Measurements from ENCODE around the gene TXLNA. TPM values are rescaled to one million over a fixed set of nuclear protein-coding genes. Genes with fewer than 3 reads are reported as not detected.

TXLNA gene
- total RNA-seq, 8 experiments from 2014 or later: 35.0 to 98.3 (median 60.4) TPM

DNA sequence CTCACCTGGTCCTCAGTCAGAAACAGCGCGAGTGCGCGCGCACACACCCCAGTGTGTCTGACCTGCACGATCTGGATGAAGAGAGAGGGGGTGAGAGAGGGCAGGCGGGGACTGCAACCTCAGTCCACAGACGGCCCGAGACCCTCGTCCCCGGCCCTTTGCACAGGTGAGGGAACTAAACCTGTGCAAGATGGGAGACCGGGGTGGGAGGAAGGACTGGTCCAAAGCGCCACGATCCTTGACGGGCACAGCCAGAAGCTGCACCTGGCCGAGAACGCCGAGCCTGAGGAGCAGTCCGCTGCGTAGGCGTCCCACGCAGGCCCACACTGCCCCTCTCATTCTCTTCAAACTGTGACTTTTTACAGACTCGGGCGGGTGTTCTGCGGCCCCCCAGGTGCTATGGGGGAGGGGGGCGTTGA, 25.5 kb downstream of the TXLNA start:
- H3K27ac ChIP-seq: peak overlapping the region; percentile 2 to 37
- WGBS, 10 experiments: 7 to 80% (median 50%) methylated on average over 3 to 20 of the region's 26 CpGs; no CpG with 5 or more reads in 5 of the 10 experiments
- peaks cover 17 to 21% of the 10 kb centered on the region in 2 donors for H3K4me1 ChIP-seq (replicated peaks in 1 of 2)
- ATAC-seq (replicated peaks in 6 of 8): peak in 4 of 8 experiments; percentile 0
- in situ Hi-C loops (cut with MboI; ENCODE audit: low pct_unique_long_range_greater_than_20kb in 2 of 9, low sequenced_read_pairs in 9 of 9, unreplicated experiment in 9 of 9): no loop called here
- peak overlapping the region; percentile 46 to 61 (median 52) for H3K4me3 ChIP-seq

DNA sequence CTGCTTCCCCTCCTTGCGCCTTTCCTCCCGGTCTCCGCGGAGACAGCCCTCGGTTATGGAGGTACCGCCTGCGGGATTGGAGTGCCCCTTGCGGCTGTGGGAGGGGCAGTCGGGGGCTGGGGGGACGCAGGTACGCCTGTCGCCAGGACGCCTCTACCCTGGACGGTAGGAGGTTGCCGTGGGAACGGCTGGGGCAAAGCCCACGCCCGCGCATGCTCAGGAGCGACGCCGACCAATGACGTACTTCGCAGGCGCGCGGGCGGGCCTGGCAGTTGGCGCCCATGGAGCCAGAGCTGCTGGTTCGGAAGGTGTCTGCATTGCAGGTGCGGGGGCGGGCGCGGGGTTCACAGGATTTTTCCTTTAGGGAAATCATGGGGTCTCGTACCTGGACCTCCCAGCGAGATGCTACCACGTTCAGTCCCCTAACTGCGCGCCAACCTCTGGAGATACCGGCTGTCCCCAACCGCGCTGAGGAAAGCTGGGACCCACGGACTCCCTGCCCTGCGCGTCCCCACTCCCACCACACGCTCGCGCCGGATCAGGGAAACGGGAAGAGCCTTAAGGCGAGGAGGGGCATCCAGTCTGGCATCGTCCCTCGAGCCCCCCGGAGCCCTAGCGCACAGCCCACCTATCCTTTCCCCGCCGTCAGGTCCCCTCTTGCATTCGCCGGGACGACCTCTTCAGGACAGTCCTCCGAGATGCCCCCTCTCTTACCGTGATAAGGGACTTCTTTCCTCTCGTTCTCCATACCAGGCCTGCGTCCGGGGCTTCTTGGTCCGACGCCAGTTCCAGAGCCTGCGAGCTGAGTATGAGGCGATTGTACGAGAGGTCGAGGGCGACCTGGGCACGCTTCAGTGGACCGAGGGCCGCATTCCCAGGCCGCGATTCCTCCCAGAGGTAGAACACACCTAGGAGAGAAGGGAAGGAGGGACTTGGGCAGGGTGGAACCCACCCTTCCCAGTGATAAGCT, 26.2 kb downstream of the TXLNA start, which contains the start of gene IQCC:
IQCC (plus strand) TSS at position 271 of the 970 bp plus-strand sequence; CDS start at position 282, 11 bp downstream.
- 0 to 12% (median 2%) methylated on average over 4 to 18 of the region's 77 CpGs; no CpG with 5 or more reads in 6 of the 10 experiments for WGBS, 10 experiments
- Histone ChIP-seq H3K4me3 (peak within 1 kb of the TSS; percentile 46 to 61 (median 52)), H3K27ac (peak within 1 kb of the TSS; percentile 28 to 37), H3K4me1 (replicated peaks in 1 of 2) (peaks cover 16 to 21% of the 10 kb centered on the region in 2 donors)
- in situ Hi-C loops (cut with MboI; ENCODE audit: low pct_unique_long_range_greater_than_20kb in 2 of 9, low sequenced_read_pairs in 9 of 9, unreplicated experiment in 9 of 9): no loop called here
- ATAC-seq (replicated peaks in 6 of 8): peak; percentile 57 to 75 (median 72)

- H3K4me3 ChIP-seq: no peak overlapping the region
- ATAC-seq (replicated peaks in 6 of 8): no peak
- peaks cover 5 to 12% of the 10 kb centered on the region in 2 donors for H3K4me1 ChIP-seq (replicated peaks in 1 of 2)
- in situ Hi-C loops (cut with MboI; ENCODE audit: low pct_unique_long_range_greater_than_20kb in 2 of 9, low sequenced_read_pairs in 9 of 9, unreplicated experiment in 9 of 9): no loop called here
- 67 to 100% (median 92%) methylated on average over 1 to 6 of the region's 6 CpGs; no CpG with 5 or more reads in 3 of the 10 experiments for WGBS, 10 experiments
- no peak overlapping the region for H3K27ac ChIP-seq
These were observed 29.0 kb downstream of the TXLNA start for GRCh38 chr1:32208469-32208868.

DNA sequence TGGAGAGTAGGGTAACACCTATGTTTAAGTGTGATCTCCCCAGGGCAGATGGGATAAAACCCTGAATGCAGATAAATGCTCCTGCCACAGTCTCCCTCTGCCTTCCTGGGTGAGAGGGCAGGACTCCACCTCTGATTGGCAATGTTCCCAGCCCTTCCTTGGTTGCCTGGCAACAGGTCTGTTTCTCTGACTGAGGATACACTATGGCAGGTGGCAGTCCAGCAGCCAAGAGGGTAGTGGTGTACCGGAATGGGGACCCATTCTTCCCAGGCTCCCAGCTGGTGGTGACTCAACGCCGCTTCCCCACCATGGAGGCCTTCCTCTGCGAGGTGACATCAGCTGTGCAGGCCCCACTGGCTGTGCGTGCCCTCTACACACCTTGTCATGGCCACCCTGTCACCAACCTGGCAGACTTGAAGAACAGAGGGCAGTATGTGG, 29.4 kb downstream of the TXLNA start, which contains the start of gene DCDC2B:
DCDC2B (plus strand) TSS at position 199 of the 438 bp plus-strand sequence; CDS start at position 204, 5 bp downstream.
- WGBS, 10 experiments: 58 to 90% (median 79%) methylated on average over 3 to 5 of the region's 5 CpGs; no CpG with 5 or more reads in 4 of the 10 experiments

GRCh38 chr1:32215629-32216480, 36.4 kb downstream of the TXLNA start:
- WGBS, 10 experiments: 63 to 100% (median 91%) methylated on average over 1 to 9 of the region's 10 CpGs; no CpG with 5 or more reads in 1 of the 10 experiments
- Histone ChIP-seq H3K4me3 (no peak overlapping the region), H3K27ac (peak overlapping the region in 1 of 2 donors; percentile 32), H3K4me1 (replicated peaks in 1 of 2) (peaks cover 3% of the 10 kb centered on the region in 2 donors)
- peak; percentile 66 to 91 (median 82) for ATAC-seq (replicated peaks in 6 of 8)
- in situ Hi-C loops (cut with MboI; ENCODE audit: low pct_unique_long_range_greater_than_20kb in 2 of 9, low sequenced_read_pairs in 9 of 9, unreplicated experiment in 9 of 9): no loop called here

More for the DNA sequence above, 29.4 kb downstream of the TXLNA start, which contains the start of gene DCDC2B:
- in situ Hi-C loops (cut with MboI; ENCODE audit: low pct_unique_long_range_greater_than_20kb in 2 of 9, low sequenced_read_pairs in 9 of 9, unreplicated experiment in 9 of 9): no loop called here
- H3K4me1 ChIP-seq (replicated peaks in 1 of 2): peaks cover 5 to 12% of the 10 kb centered on the region in 2 donors
- no peak within 1 kb of the TSS for H3K4me3 ChIP-seq
- no peak within 1 kb of the TSS for H3K27ac ChIP-seq
- ATAC-seq (replicated peaks in 6 of 8): peak in 6 of 8 experiments; percentile 1 to 23 (median 10)

GRCh38 chr1:32216566-32216965, 37.1 kb downstream of the TXLNA start:
- Histone ChIP-seq H3K4me3 (no peak overlapping the region), H3K27ac (no peak overlapping the region), H3K4me1 (replicated peaks in 1 of 2) (peaks cover 8 to 9% of the 10 kb centered on the region in 2 donors)
- WGBS, 10 experiments: 88 to 100% (median 100%) methylated on average over 1 to 4 of the region's 5 CpGs; no CpG with 5 or more reads in 3 of the 10 experiments
- no peak for ATAC-seq (replicated peaks in 6 of 8)
- in situ Hi-C loops (cut with MboI; ENCODE audit: low pct_unique_long_range_greater_than_20kb in 2 of 9, low sequenced_read_pairs in 9 of 9, unreplicated experiment in 9 of 9): no loop called here

- H3K27ac ChIP-seq: no peak overlapping the region
- peak in 1 of 8 experiments; percentile 6 for ATAC-seq (replicated peaks in 6 of 8)
- in situ Hi-C loops (cut with MboI; ENCODE audit: low pct_unique_long_range_greater_than_20kb in 2 of 9, low sequenced_read_pairs in 9 of 9, unreplicated experiment in 9 of 9): no loop called here
- WGBS, 10 experiments: 39 to 100% (median 80%) methylated on average over 1 to 6 of the region's 7 CpGs; no CpG with 5 or more reads in 3 of the 10 experiments
- H3K4me3 ChIP-seq: no peak overlapping the region
- H3K4me1 ChIP-seq (replicated peaks in 1 of 2): peaks cover 16 to 18% of the 10 kb centered on the region in 2 donors
These were observed 39.5 kb downstream of the TXLNA start for GRCh38 chr1:32219022-32219421.

- H3K4me3 ChIP-seq: peak overlapping the region; percentile 57 to 95 (median 93)
- H3K4me1 ChIP-seq (replicated peaks in 1 of 2): peaks cover 16 to 18% of the 10 kb centered on the region in 2 donors
- no peak for ATAC-seq (replicated peaks in 6 of 8)
- WGBS, 10 experiments: 80 to 100% (median 88%) methylated on average over 1 to 3 of the region's 4 CpGs; no CpG with 5 or more reads in 4 of the 10 experiments
- H3K27ac ChIP-seq: peak overlapping the region in 1 of 2 donors; percentile 92
- in situ Hi-C loops (cut with MboI; ENCODE audit: low pct_unique_long_range_greater_than_20kb in 2 of 9, low sequenced_read_pairs in 9 of 9, unreplicated experiment in 9 of 9): no loop called here
These were observed 41.5 kb downstream of the TXLNA start for GRCh38 chr1:32220746-32221580.

GRCh38 chr1:32221581-32221979, 42.1 kb downstream of the TXLNA start:
- peak overlapping the region; percentile 80 to 92 for H3K27ac ChIP-seq
- 0 to 20% (median 8%) methylated on average over 1 to 13 of the region's 13 CpGs; no CpG with 5 or more reads in 4 of the 10 experiments for WGBS, 10 experiments
- peak overlapping the region; percentile 57 to 95 (median 93) for H3K4me3 ChIP-seq
- in situ Hi-C loops (cut with MboI; ENCODE audit: low pct_unique_long_range_greater_than_20kb in 2 of 9, low sequenced_read_pairs in 9 of 9, unreplicated experiment in 9 of 9): no loop called here
- H3K4me1 ChIP-seq (replicated peaks in 1 of 2): peaks cover 16 to 18% of the 10 kb centered on the region in 2 donors
- ATAC-seq (replicated peaks in 6 of 8): peak in 1 of 8 experiments; percentile 1

GRCh38 chr1:32221980-32222755, 42.7 kb downstream of the TXLNA start, which contains the start of the genes EIF3I and TMEM234:
Gene EIF3I (plus strand): TSS chr1:32222407. CDS start chr1:32222442, 35 bp downstream.
Gene TMEM234 (minus strand): TSS chr1:32222353. CDS start chr1:32222322, 31 bp downstream.
- Histone ChIP-seq H3K4me3 (peak within 1 kb of the TSS; percentile 57 to 95 (median 93)), H3K4me1 (replicated peaks in 1 of 2) (peaks cover 16 to 18% of the 10 kb centered on the region in 2 donors), H3K27ac (peak within 1 kb of the TSS; percentile 80 to 92)
- in situ Hi-C loops (cut with MboI; ENCODE audit: low pct_unique_long_range_greater_than_20kb in 2 of 9, low sequenced_read_pairs in 9 of 9, unreplicated experiment in 9 of 9): no loop called here
- ATAC-seq (replicated peaks in 6 of 8): peak; percentile 71 to 96 (median 94)
- 0 to 10% (median 0%) methylated on average over 2 to 19 of the region's 46 CpGs; no CpG with 5 or more reads in 6 of the 10 experiments for WGBS, 10 experiments

- in situ Hi-C loops (cut with MboI; ENCODE audit: low pct_unique_long_range_greater_than_20kb in 2 of 9, low sequenced_read_pairs in 9 of 9, unreplicated experiment in 9 of 9): no loop called here
- peak overlapping the region in 1 of 5 donors; percentile 93 for H3K4me3 ChIP-seq
- no peak overlapping the region for H3K27ac ChIP-seq
- H3K4me1 ChIP-seq (replicated peaks in 1 of 2): peaks cover 16 to 18% of the 10 kb centered on the region in 2 donors
- ATAC-seq (replicated peaks in 6 of 8): no peak
- 67 to 100% (median 86%) methylated on average over 1 to 2 of the region's 3 CpGs; no CpG with 5 or more reads in 5 of the 10 experiments for WGBS, 10 experiments
These were observed 44.2 kb downstream of the TXLNA start for GRCh38 chr1:32223683-32224082.

Data from motor neuron (in vitro differentiated cells).